Mammary epithelial cell (primary cell): ENCODE data around the gene PIGM.

ENCODE experiments used
- CTCF ChIP-seq, 2 donors: IDR thresholded peaks in 1 of 2; conservative IDR thresholded peaks in 1 of 2; 2 replicates each; pipeline ENCODE4 v1.5.1; 2011 to 2012; ENCODE audit warnings: inconsistent platforms in 2 of 2, low read length in 2 of 2, mild to moderate bottlenecking in 2 of 2, control low read depth in 1 of 2, low read depth in 1 of 2; ENCODE audit not compliant: insufficient read depth in 1 of 2; ENCODE audit errors: extremely low read depth in 1 of 2
- EZH2 ChIP-seq: IDR thresholded peaks from 2 replicates; pipeline ENCODE4 v1.6.1; 2012; ENCODE audit warnings: low read length, inconsistent platforms, borderline replicate concordance

DNA sequence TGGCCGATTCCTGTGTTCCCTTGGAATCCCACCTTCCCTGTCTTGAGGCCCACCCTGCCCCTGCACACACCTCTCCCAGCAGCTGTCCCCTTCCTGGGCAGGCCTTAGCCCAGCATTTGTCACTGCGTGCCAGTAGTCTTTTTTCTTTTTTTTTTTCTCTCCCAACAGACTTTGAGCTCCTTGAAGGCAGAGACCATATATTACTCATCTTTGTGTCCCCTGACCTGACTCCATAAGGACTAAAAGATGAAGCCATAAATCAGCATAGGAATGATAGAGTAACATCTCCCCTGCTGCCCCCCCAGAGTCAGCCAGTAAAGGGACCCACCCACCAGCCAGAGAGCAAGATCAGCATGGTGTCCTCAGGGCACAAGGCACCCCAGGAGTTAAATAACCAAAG lies 27.4 kb downstream of the PIGM start:
- TF ChIP-seq CTCF (conservative IDR thresholded peaks at IDR 0.05 in 1 of 2, IDR thresholded peaks at IDR 0.05 in 1 of 2; ENCODE audit: extremely low read depth in 1 of 2, insufficient read depth in 1 of 2, low read depth in 1 of 2, low read length in 2 of 2) (no peak), EZH2 (no peak)
